ENCODE measurements around the gene DIP2C. TPM values are rescaled to one million over a fixed set of nuclear protein-coding genes. Genes with fewer than 3 reads are reported as not detected.
A peak's percentile ranks its signal among the peaks of the same experiment; 100 is the strongest.

DIP2C gene
- total RNA-seq, 2 donors from 2014 or later, result 13.0 to 13.7 TPM

- no peaks in the 10 kb centered on the region for H3K27me3 Mint-ChIP-seq (ENCODE audit: insufficient read depth)
- no peak overlapping the region for H3K27ac ChIP-seq (ENCODE audit: low read depth, low read length)
- H3K27ac Mint-ChIP-seq, result no peak overlapping the region
- no peaks in the 10 kb centered on the region for H3K36me3 Mint-ChIP-seq (ENCODE audit: low read depth)
- no peaks in the 10 kb centered on the region for H3K9me3 Mint-ChIP-seq
- H3K4me3 ChIP-seq (ENCODE audit: low read length), result no peak overlapping the region
- H3K4me3 Mint-ChIP-seq, result no peak overlapping the region
- TF ChIP-seq CTCF (conservative IDR thresholded peaks at IDR 0.05), result no peak
- no peak overlapping the region for H3K9ac ChIP-seq (ENCODE audit: extremely low read depth, low read length, poor library complexity, severe bottlenecking)
- DNase-seq, result no peak
- H3K27me3 ChIP-seq (ENCODE audit: control insufficient read depth, insufficient read depth, low read length, poor library complexity, severe bottlenecking), result no peaks in the 10 kb centered on the region
- peaks cover 2% of the 10 kb centered on the region for H3K4me1 Mint-ChIP-seq
- 92 to 97% methylated on average over 20 to 21 of the region's 21 CpGs for WGBS, 2 experiments (ENCODE audit: insufficient coverage in 1 of 2, insufficient read length in 1 of 2)
- no peaks in the 10 kb centered on the region for H3K36me3 ChIP-seq (ENCODE audit: control insufficient read depth, insufficient read depth, low read length)
- H3K4me1 ChIP-seq (ENCODE audit: control insufficient read depth, insufficient read depth, low read length), result no peaks in the 10 kb centered on the region
- no peaks in the 10 kb centered on the region for H3K9me3 ChIP-seq (ENCODE audit: control insufficient read depth, low read length)
Observed at GRCh38 chr10:589961-590680, 99.3 kb downstream of the DIP2C start.

- Histone ChIP-seq H3K9ac (ENCODE audit: extremely low read depth, low read length, poor library complexity, severe bottlenecking) (no peak overlapping the region), H3K36me3 (ENCODE audit: control insufficient read depth, insufficient read depth, low read length) (no peaks in the 10 kb centered on the region), H3K4me1 (ENCODE audit: control insufficient read depth, insufficient read depth, low read length) (no peaks in the 10 kb centered on the region), H3K27me3 (ENCODE audit: control insufficient read depth, insufficient read depth, low read length, poor library complexity, severe bottlenecking) (no peaks in the 10 kb centered on the region), H3K4me3 (ENCODE audit: low read length) (no peak overlapping the region), H3K9me3 (ENCODE audit: control insufficient read depth, low read length) (no peaks in the 10 kb centered on the region), H3K27ac (ENCODE audit: low read depth, low read length) (no peak overlapping the region)
- 85 to 91% methylated on average over 24 to 27 of the region's 27 CpGs for WGBS, 2 experiments (ENCODE audit: insufficient coverage in 1 of 2, insufficient read length in 1 of 2)
- H3K4me1 Mint-ChIP-seq, result peaks cover 2% of the 10 kb centered on the region
- peak; percentile 23 for TF ChIP-seq CTCF (conservative IDR thresholded peaks at IDR 0.05)
- peak overlapping the region; percentile 33 for H3K27ac Mint-ChIP-seq
- H3K4me3 Mint-ChIP-seq, result no peak overlapping the region
- no peak for DNase-seq
- H3K9me3 Mint-ChIP-seq, result no peaks in the 10 kb centered on the region
- no peaks in the 10 kb centered on the region for H3K27me3 Mint-ChIP-seq (ENCODE audit: insufficient read depth)
- no peaks in the 10 kb centered on the region for H3K36me3 Mint-ChIP-seq (ENCODE audit: low read depth)
Observed at GRCh38 chr10:588246-589165, 101.0 kb downstream of the DIP2C start.

GRCh38 chr10:586716-587115 is 102.8 kb downstream of the DIP2C start:
- Histone ChIP-seq H3K4me1 (ENCODE audit: control insufficient read depth, insufficient read depth, low read length) (no peaks in the 10 kb centered on the region), H3K36me3 (ENCODE audit: control insufficient read depth, insufficient read depth, low read length) (no peaks in the 10 kb centered on the region), H3K4me3 (ENCODE audit: low read length) (no peak overlapping the region), H3K9me3 (ENCODE audit: control insufficient read depth, low read length) (no peaks in the 10 kb centered on the region), H3K27ac (ENCODE audit: low read depth, low read length) (no peak overlapping the region), H3K9ac (ENCODE audit: extremely low read depth, low read length, poor library complexity, severe bottlenecking) (no peak overlapping the region), H3K27me3 (ENCODE audit: control insufficient read depth, insufficient read depth, low read length, poor library complexity, severe bottlenecking) (no peaks in the 10 kb centered on the region)
- Mint-ChIP-seq H3K4me3 (no peak overlapping the region), H3K4me1 (peaks cover 2% of the 10 kb centered on the region), H3K27ac (no peak overlapping the region), H3K9me3 (no peaks in the 10 kb centered on the region), H3K36me3 (ENCODE audit: low read depth) (no peaks in the 10 kb centered on the region), H3K27me3 (ENCODE audit: insufficient read depth) (no peaks in the 10 kb centered on the region)
- WGBS, 2 experiments (ENCODE audit: insufficient coverage in 1 of 2, insufficient read length in 1 of 2), result 93 to 100% methylated on average over 4 to 11 of the region's 11 CpGs
- TF ChIP-seq CTCF (conservative IDR thresholded peaks at IDR 0.05), result no peak
- no peak for DNase-seq
